NCI-H510A treated with DMSO at 0.1 percent for 48 hours (cell line): ENCODE results near the gene PERM1.
"Not testable (repeated sequence)": the region's sequence is repeated elsewhere in the genome, so short reads cannot be mapped to it uniquely, and the experiment has no call there.

Source experiments
- DNase-seq: peaks from one replicate; lab custom pipeline; 2025; lab: John Stamatoyannopoulos, UW

The PERM1 gene

DNA sequence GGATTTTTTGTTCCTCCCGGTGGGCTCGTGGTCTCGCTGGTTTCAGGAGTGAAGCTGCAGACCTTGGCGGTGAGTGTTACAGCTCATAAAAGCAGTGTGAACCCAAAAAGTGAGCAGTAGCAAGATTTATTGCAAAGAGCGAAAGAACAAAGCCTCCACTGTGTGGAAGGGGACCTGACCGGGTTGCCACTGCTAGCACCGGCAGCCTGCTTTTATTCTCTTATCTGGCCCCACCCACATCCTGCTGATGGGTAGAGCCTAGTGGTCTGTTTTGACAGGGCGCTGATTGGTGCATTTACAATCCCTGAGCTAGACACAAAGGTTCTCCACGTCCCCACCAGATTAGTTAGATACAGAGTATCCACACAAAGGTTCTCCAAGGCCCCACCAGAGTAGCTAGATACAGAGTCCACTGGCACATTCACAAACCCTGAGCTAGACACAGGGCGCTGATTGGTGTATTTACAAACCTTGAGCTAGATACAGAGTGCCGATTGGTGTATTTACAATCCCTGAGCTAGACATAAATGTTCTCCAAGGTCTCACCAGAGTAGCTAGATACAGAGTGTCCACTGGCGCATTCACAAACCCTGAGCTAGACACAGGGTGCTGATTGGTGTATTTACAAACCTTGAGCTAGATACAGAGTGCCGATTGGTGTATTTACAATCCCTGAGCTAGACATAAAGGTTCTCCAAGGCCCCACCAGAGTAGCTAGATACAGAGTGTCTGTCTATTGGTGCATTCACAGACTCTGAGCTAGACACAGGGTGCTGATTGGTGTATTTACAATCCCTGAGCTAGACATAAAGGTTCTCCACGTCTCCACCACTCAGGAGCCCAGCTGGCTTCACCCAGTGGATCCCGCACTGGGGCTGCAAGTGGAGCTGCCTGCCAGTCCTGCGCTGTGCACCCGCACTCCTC, 35.8 kb upstream of the PERM1 start:
- not testable (repeated sequence) for DNase-seq

DNA sequence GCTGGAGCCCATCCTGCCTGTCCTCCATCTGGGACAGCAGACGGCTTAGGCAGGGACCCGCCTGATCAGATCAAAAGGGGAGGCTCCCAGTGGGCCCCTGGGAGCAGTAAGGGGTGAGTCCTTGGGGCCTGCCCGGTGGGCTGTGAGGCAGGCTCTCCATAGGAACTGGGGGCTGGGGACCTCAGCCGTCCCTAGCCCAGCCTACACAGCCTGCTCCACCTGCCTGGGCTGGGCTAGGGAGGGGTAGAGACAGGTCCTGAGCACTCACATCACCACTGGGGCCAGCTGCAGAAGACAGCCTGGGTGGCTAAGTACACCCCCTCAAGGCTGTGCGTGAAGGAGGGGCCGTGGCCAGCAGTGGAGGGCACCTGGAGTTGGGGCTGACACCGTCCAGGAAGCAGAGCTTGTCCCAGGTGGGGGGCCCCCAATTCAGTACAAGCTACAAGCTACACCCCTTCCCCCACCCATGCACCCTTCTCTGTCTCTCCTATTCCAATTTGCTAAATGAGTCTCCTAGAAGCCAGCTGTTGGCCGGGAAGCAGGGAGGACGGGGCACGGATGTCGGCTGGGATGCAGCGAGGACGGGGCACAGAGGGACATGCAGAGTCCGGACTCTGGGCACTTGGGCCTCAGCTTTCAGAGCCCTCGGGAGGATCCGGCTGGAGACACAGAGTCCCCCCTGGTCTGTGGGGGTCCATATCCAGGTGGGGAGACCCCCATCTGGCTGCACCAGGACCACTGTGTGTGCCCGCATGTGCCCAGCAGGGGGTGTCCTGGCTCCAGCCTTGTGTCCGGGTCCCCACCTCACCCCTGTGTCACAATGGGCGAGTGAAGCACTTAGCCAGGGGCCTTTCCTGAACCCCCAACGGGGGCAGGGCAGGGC, 33.1 kb upstream of the PERM1 start:
- no peak for DNase-seq

DNA sequence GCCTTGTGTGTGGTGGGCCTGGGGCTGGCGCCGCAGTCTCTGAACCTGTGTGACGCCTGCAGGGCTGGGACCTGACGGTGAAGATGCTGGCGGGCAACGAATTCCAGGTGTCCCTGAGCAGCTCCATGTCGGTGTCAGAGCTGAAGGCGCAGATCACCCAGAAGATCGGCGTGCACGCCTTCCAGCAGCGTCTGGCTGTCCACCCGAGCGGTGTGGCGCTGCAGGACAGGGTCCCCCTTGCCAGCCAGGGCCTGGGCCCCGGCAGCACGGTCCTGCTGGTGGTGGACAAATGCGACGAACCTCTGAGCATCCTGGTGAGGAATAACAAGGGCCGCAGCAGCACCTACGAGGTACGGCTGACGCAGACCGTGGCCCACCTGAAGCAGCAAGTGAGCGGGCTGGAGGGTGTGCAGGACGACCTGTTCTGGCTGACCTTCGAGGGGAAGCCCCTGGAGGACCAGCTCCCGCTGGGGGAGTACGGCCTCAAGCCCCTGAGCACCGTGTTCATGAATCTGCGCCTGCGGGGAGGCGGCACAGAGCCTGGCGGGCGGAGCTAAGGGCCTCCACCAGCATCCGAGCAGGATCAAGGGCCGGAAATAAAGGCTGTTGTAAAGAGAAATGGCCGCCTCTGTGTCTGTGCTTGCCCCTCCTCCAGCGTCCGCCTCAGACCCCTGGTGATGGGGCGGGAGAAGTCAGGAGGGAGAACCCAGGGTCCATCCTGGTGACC, 32.2 kb upstream of the PERM1 start:
- peak; percentile 91 for DNase-seq

DNA sequence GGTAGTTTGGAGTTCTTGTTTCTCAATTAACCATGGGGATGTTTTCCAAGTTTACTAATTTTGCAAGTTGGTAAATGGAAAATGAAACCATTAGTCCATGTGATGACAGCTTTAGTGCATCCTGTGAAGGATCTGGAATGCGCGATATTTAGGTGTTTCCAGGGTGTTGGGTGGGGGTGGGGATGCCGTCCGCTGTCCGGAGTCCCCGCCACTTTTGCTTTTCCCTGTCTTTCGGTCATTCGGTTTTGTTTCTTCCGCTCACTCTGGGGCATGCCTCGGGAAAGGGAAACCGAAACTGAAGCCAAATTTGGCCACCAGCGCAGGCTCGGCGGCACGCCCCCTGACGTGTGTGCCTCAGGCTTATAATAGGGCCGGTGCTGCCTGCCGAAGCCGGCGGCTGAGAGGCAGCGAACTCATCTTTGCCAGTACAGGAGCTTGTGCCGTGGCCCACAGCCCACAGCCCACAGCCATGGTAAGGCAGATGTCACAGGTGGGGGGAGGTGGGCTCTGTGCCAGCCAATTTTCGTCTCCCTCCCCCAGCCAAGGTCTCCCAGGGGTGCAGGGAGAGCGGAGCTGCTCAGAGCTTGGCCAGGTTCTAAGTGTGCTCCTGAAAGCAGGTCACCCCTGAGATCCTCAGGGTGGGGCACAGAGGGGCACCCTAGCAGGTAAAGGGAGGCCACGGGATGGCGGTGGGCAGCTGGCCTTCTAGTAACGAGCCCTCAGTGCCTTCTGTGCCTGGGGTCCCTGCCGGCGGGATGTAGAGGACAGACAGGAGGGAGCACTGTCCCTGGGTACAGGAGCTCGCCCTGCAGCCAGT, 31.4 kb upstream of the PERM1 start, which contains the start of gene ISG15:
ISG15 (plus strand) TSS at position 393 of the 817 bp plus-strand sequence; CDS start at position 470, 77 bp downstream.
- peak; percentile 81 for DNase-seq

DNA sequence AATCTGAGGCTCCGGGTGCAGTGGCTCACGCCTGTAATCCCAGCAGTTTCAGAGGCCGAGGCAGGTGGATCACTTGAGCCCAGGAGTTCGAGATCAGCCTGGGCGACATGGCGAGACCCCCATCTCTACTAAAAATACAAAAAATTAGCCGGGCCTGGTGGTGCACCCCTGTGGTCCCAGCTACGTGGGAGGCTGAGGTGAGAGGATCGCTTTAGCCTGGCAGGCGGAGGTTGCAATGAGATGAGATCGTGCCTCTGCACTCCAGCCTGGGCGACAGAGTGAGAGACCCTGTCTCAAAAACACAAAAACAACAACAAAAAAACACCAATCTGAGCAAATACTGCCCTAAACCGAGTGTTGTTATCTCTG, 30.8 kb upstream of the PERM1 start:
- DNase-seq = not testable (repeated sequence)

DNA sequence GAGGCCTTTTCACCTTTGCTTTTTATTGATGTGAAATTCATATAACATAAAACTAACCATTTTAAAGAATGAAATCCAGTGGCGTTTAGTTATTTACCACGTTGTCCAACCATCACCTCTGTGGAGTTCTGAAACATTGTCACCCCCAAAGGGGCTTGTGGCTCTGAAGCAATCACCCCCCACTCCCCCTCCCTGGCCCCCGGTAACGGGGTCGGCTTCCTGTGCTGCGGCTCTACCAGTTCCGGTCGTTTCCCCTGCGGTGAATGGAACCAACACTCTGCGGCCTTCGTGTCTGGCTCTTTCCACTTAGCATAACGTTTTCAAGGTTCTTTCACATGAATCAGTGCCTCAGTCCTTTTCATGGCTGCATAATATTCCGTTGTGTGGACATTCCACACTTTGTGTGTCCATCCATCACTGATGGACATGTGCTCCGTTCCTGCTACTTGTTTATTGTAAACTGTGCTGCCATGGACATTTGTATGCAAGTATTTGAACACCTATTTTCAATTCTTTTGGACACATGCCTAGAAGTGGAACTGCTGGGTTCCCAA, 29.6 kb upstream of the PERM1 start:
- no peak for DNase-seq

DNA sequence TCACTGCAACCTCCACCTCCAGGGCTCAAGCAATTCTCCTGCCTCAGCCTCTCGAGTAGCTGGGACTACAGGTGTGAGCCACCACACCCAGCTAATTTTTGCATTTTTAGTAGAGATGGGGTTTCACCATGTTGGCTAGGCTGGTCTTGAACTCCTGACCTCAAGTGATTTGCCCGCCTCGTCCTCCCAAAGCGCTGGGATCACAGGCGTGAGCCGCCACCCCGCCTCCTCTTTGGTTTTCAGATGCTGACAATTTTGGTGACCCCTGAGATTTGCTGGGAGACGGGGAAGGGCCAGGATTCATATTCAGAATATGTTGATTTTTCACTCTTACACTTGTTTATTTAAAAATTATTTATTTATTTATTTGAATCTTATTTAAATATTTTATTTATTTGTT, 28.2 kb upstream of the PERM1 start:
- DNase-seq = not testable (repeated sequence)

DNA sequence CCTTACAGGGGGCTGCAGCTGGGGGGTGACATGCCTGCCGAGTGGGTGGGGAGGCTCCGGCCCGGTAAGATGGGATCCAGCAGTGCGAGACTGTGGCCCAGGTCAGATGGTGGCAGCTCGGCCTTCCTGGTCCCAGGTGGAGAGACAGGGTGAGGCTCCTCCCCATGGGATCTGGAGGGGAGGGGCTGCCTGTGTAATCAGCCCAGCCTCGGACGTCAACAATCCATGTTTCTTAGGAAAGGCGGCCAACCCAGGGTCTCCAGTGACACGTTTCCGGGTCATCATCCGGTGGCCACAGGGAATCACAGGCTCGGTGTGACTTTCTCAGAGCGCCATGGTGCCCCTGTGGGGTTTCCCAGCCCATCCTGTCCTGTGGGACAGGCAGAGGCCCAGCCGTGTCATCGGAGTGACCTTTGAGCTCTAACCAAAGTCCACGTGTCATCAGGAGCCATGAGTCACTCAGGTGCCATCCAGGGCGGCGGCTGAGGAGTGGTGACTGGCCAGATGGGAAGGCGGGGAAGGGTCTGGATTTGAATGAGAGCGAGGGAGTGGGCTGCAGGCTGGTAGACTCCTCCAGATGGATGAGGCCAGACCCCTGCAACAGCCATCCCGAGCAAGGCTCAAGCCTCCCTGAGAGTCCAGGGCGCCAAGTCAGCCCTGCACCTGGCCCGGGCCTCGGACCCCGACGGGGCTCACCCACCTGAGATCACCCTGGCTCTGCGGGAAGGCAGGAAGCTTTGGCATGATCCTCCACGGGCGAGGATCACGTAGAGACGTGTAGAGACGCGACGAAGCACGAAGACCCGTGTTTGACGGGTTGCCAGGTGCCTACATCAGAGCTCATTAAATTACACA, 24.6 kb upstream of the PERM1 start:
- no peak for DNase-seq

DNA sequence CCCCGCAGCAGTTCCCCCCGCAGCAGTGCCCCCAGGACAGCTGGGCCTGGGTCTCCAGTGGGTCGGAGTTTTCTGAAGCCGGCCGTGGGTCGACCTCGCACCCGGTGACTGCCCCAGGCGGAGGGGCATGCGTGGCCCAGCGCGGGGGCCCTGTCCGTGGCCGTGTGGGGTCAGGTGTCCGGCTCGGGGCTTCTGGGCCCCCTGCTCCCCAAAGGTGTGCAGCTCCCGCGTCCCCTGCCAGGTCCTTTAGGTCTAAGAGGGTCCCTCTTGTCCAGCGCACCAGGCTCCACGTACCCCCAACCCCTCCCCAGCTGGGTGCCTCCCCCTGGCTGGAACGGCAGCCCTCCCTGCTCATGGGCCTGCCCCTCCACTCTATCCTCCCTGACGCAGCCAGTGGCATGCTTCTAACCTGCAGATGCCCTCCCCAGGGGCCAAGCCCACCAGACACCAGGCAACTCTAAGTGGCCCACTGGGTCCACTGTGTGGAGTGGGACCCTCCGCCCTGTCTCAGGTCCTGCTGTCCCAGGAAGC, 23.9 kb upstream of the PERM1 start:
- DNase-seq = no peak

DNA sequence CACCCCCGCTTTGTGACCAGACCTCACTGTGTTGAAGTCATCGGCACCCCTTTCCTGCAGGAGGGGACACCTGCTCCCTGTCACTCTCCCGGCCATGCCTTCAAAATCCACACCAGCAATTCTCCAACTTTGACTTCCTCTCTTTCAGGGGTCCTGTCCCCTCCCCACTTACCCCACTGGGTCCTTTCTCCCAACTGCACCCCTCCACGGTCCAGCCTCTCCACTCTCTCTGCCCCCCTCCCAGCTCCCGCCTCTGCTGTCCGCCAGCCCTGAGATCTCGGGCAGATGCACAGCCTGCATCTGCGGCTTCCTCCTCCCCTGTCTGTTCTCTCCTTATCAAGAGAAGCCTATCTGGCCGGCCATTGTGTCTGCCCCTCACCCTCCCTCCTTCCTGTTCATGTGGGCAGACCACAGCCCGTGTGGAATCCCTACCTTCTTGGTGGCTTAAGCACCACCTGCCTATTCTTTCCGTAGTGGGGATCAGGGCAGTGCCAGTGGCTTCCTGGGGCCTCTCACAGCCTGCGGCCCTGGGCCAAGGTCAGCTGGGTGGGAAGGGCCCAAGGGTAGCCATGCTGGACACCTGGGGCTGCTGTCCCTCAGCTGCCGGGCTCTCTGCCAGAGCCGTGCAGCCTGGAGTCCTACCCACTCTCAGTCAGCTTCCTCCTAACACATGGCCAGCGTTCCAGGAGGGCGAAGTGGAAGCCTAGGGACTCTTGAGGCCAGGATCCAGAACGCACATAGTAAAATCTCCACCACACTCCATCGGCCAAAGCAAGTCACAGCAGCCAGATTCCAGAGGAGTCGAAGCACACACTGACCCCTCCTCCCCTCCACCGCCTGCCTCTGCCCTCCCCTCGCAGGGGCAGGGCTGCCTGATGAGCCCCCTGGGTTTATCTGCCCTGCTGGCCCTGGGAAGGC, 23.1 kb upstream of the PERM1 start:
- no peak for DNase-seq

DNA sequence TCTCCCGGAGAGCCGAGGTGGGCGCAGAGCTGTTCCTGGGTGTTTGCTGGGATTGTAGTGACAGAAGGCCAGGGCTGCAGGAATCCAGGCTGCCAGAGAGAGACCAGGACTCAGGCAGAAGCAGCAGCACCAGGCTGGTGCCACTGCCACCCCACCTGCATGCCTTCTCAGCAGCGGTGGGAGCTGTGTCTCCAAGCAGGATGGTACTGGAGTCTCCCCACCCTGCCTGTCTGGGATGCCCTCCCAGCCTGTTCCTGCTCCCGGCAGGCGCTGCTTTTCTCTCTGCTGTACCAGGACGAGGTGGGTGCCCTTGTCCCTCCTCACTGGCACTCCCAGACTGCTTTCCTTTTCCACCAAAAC, 22.5 kb upstream of the PERM1 start:
- no peak for DNase-seq

DNA sequence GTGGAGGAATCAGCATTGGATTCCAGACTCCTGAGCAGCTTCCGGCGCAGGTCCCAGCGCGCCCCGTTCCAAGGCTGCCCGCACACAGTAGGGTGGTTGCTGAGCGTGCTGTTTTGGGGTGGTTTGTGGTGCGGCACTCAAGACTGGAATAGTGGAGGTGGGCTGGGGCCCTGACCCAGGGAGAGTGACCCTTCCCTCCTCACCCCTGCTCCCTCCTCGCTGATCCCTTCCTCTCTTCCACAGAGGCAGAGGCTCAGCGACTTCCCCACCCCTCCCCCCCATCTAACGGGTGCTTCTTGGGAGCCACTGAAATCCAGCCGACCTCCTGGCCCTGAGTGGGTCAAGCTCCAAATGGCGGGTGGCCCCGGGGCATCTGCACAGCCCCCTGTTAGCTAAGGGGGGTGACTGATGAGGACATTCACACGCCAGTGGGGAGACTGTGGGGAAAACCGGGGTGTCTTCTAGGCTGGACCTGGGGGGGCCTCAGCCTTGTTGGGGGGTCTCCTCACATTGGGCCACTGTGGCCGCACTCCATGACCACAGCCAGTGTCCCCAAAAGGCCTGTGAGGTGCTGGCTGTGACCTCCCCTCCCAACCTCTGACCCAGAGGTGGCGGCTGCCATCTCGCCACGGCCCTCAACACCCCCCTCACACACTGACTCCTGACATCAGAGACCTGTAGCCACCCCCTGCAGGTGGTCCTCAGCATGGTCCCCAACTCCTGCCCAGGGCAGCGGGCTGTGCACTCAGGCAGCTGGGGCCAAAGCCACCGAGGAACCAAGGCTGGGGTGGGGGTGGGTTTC, 21.9 kb upstream of the PERM1 start:
- no peak for DNase-seq

DNA sequence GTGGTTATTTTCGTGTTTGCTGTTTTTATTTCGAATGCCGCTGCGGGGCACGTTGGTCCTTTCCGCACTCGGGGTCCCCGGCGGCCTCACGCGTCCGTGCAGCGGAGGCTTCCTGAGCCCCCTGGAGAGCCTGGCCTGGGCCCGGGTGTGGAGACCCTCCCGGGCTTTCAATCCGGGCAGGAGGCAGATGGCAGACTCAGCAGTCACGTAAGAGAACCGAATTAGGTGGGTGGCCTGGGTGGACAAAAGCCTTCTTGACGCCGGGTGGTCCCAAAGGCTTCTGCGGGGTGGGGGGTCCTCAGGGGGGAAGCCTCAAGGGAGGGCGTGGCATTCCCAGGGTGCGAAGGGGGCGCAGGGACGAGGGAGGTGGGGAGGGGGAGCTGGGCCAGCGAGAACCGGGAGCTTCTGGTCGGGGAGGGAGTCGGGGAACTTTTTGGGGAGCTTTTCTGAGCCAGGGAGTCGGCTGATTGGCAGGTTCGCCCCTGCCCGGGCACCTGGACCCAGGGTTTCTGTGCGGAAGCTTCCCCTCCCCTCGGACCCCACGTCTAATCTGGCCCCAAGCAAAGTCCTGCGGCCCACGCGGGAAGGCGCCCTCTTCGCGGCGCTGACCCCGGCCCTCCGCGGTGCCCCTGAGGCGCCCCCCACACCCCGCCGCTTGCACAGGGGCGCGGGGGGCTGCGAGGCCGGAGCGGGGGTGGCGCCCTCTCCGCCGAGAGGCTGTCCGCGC, 19.3 kb upstream of the PERM1 start:
- no peak for DNase-seq

DNA sequence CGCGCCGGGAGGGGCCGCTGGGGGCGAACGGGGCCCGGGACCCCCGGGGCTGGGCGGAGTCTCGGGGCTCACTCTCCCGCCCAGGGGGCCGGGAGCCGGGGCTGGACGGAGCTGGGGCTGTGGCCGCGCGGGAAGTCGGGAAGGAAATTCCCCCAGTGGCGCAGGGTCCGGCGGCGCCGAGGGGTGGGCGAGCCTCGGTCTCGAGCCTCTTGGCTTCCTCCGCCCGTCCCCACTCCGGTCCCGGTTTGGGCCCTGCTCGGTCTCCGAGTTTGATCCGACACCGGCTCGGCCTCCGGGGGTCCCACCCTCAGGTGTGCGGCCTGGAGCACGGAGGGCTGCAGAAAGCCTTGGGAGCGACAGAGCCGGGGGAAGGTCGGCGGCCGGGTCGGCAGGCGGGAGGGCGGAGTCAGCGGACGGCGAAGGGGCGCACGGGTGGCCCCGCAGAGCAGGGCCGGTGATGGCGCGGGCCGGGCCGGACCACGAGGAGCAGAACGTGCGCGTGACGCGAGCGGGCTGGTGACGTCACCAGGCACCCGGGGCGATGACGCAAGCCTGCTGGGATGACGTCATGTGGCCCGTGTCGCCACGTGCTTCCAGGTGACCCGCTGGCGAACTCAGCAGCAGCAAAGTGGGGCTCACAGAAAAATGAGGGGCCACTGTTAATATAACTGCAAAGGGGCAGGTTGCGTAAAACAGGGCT, 18.6 kb upstream of the PERM1 start:
- peak; percentile 86 for DNase-seq

DNA sequence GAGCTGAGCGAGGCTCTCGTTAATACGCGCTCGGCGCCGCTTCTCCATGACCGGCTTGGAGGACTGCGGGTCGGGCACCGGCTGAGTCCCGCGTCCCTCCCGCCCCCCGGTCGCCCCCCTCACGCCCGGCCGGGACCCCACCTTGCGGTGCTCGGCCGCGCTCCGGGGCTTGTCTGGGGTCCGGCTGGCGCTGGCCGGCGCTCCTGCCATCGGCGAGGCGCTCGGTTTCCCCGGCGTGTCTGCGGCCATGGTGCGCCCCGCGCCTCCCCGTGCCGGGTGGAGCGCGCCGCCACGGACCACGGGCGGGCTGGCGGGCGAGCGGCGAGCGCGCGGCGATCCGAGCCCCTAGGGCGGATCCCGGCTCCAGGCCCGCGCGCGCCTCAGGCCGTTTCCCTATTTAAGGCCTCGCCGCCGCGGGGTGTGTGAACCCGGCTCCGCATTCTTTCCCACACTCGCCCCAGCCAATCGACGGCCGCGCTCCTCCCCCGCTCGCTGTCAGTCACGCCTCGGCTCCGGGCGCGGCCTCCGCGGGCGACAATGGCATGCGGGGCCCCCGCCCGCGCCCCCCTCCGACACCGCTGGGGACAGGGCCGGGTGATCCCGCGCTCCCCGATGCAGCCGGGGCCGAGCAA, 17.9 kb upstream of the PERM1 start, which contains the start of gene HES4:
HES4 (minus strand) TSS at position 373 of the 632 bp plus-strand sequence; CDS start at position 249, 124 bp downstream.
- DNase-seq = peak; percentile 94
